Left colon (tissue), 2 donors: ENCODE measurements around the gene LIPM. TPM values are rescaled to one million over a fixed set of nuclear protein-coding genes. Genes with fewer than 3 reads are reported as not detected.

Experiments
- ATAC-seq: fragments of 200-7000 bp; cut with Tn5 transposase; one replicate; pipeline ENCODE4 v1.9.1; 2020; ENCODE audit warnings: mild to moderate bottlenecking, moderate library complexity
- DNase-seq, 2 donors: peaks; one replicate each; pipeline ENCODE4 v3.0.0-alpha.2; 2020
- intact Hi-C, 2 donors: fragments of 100-400 bp; cut with DNase I in 1 of 2; cut with micrococcal nuclease in 1 of 2; formaldehyde crosslinking; loops; one replicate each; pipeline versions ENCODE4 v1.11.2 to v1.14.0; 2022; cut with DNase I, micrococcal nuclease
- long read RNA-seq: library from polyadenylated mRNA; unstranded; transcript quantifications from one replicate; pipeline ENCODE4 v2.0.0, GENCODE V29; 2021
- total RNA-seq, 2 donors: library from RNA; stranded (reverse); fragmentation: NEBNext Ultra II Directional; extraction: Animal tissue kit (Norgen Biotek cat#: 25700); gene quantifications; one replicate each; pipeline ENCODE4 v1.2.1, GENCODE V29; 2021
- donor health status: DM: no; HTN: no; CAD: no.
- donor health status: DM: yes; HTN: yes; CAD: no.

LIPM gene
- not detected for total RNA-seq
- long read RNA-seq: 0 reads

- ATAC-seq (no peak), DNase-seq (no peak)
- intact Hi-C loops: no loop called here
Measured at GRCh38 chr10:88802523-88803285, at the start of gene LIPM. Gene LIPM, plus strand, starts transcription at chr10:88802730. Its CDS starts 167 bp downstream, at chr10:88802897.

DNA sequence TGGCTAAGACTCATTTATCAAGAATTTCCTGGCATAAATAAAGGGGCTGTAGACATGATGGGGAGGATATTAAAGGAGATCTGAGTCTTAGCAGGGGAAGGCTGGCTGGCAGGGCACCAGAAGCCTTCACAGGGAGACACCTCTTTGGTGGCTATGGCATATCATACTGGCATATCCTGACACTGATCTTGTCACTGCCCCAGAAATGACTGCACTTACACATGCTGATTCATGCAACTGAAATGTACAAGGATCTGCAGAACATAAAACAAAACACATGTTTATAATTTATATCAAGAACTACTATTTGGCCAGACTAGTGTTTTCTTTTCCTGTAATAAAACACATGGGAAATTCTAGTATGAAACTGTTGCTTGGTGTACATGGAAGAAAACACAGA is 48.2 kb upstream of the LIPM start:
- DNase-seq (no peak), ATAC-seq (no peak)
- intact Hi-C loops: no loop called here

- intact Hi-C loops: no loop called here
- ATAC-seq (no peak), DNase-seq (no peak)
Measured at GRCh38 chr10:88755753-88756152, 46.8 kb upstream of the LIPM start.

GRCh38 chr10:88756660-88757059 is 45.9 kb upstream of the LIPM start:
- ATAC-seq: no peak
- intact Hi-C loops: no loop called here
- DNase-seq: no peak

GRCh38 chr10:88759366-88760101 is 43.0 kb upstream of the LIPM start, which contains the start of gene LIPN:
Gene LIPN, plus strand, starts transcription at chr10:88760020. Its CDS starts 1,386 bp downstream, at chr10:88761406.
- no peak for DNase-seq
- peak; percentile 52 for ATAC-seq
- intact Hi-C loops: no loop called here

DNA sequence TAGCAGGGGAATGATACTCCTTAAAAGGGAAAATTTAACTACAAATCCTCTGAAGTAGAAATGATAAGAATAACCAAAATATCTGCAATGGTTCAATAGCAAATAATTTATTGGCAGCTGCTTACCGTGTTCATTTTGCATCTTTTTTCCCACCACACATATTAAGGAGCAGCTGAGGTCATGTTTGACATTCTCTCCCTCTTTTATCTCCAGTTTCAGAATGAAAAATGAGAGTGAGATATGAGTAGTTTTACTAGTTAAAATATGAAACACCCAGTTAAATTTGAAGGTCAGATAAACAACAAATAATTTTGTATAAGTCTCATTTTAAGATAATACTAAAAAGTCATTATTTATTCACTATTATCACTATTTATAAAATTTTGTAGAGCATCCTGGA is 39.6 kb upstream of the LIPM start:
- ATAC-seq: no peak
- DNase-seq: no peak
- intact Hi-C loops: no loop called here

DNA sequence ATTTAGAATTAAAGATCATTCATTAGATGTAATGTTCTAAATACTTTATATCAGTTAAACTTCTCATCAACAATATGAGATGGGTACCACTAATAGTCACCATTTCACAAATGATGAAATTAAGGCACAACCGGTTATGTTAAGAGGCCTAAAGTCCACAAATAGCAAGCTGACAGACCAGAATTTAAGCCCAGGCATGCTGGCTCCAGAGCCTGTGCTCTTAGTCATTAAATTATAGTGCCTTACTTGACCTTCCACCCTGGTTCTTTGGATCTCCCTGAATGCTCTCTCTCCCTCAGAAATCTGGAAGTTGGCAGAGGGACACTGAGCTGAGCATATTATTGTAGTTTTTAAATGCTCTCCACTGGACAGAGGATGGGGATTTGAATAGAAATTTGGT is 39.1 kb upstream of the LIPM start:
- intact Hi-C loops: no loop called here
- no peak for ATAC-seq
- DNase-seq: no peak

DNA sequence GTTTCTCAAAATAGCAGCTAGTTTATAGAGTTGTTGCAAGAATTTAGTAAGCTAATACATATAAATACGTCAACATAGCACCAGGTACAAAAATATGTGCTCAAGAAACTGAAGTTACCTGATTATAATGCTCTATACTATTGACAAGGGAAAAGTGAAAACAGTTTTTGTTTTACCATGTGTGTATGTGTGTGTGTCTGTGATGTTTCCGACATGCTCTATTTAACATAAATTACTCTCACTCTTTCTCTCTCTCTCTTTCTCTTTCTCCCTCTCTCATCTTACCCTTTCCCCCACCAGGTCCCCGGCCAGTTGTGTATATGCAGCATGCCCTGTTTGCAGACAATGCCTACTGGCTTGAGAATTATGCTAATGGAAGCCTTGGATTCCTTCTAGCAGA is 38.4 kb upstream of the LIPM start:
- intact Hi-C loops: no loop called here
- DNase-seq (no peak), ATAC-seq (no peak)

DNA sequence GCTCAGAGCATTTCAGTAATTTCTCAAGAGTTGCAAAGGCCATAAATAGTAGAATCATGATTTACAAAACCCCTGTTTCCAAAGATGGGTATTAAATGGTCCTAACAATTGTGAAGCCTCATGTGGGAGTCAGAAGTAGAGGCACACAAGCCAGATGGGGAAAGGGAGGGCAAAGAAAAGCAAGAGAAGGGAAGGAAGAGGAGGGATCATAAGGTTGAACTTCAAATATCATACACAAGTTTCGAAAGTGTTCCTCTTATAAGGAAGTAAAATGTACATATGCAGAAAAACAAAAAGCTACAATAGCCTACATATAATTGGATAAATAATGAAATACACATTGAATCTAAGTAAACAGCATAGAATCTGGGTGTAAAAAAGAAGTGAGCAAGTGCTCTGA is 36.7 kb upstream of the LIPM start:
- ATAC-seq (no peak), DNase-seq (no peak)
- intact Hi-C loops: no loop called here

GRCh38 chr10:88769384-88769783 is 33.1 kb upstream of the LIPM start:
- ATAC-seq: no peak
- no peak for DNase-seq
- intact Hi-C loops: no loop called here

DNA sequence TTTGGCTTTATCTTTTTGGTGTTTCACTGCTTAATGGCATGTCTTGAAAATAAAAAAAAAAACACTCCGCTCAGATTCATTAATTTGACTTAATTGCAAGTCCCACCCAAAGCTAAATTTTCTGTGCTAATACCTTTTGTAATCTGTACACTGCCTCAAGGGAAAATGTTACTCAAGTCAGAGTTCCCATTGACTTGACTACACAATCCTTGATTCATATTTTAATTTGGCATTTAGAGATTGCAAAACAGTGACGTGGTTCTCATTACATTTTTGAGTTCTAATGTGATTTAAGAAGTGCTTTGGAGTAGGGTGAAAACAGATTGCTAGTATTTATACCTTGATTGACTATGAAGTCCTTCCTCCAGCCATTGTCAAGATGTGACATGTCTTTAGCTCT is 21.3 kb upstream of the LIPM start:
- ATAC-seq: no peak
- intact Hi-C loops: no loop called here

GRCh38 chr10:88782222-88782621 is 20.3 kb upstream of the LIPM start:
- no peak for DNase-seq
- ATAC-seq: no peak
- intact Hi-C loops: no loop called here

More for the DNA sequence above, 21.3 kb upstream of the LIPM start:
- no peak for DNase-seq

DNA sequence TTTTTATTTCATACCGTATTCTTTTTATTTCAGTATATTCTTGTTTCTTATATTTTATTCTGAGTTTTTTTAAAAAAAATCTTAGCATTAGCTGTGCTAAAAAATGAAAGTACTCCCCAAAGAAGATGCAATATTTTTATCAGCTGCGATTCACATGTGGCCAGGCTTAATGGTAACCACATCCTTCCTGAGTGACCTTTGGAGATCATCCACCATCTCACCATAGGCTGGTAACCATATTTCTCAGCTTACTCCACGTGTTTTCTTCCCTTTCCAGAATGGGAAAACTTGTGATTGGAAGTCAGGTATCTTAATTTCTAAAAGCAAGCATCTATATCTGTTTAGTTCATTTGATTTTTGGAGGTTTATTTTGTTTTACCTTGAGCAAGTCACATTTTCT is 18.8 kb upstream of the LIPM start:
- DNase-seq (no peak), ATAC-seq (no peak)
- intact Hi-C loops: no loop called here

DNA sequence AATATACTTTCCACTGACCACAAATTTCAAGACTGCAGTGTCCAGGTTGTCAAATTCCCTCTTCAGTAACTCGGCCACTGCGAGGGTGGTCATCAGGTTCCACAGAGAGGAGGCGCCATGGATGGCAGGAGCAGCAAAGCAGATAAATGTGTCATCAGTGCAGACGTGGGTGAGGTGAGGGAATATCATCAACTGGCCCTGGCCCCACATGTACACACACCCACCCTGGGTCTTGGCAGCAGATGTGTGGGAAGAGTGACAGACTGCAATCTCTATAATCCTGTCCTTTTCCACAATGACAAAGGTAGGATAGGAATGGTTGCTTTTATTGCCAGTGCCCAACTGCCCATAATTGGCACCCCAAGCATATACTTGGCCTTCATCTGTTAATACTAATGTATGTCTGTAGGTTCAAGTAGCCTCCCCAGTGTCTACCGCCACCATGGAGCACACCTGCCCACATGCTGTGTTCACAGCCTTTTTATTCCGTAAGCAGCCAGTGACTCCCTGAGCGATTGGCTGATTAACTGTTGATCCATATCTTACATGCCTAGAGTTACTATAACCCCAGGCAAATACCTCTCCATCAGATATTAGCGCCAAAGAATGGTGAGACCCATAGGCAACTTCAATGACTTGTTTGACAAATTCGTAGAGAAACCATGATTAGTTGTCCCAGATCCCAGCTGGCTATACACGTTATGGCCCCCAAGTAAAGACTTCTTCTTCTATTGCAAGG is 16.3 kb upstream of the LIPM start:
- no peak for DNase-seq
- intact Hi-C loops: no loop called here
- ATAC-seq: no peak

- intact Hi-C loops: no loop called here
- no peak for ATAC-seq
- no peak for DNase-seq
Measured at GRCh38 chr10:88787463-88787862, 15.1 kb upstream of the LIPM start.

DNA sequence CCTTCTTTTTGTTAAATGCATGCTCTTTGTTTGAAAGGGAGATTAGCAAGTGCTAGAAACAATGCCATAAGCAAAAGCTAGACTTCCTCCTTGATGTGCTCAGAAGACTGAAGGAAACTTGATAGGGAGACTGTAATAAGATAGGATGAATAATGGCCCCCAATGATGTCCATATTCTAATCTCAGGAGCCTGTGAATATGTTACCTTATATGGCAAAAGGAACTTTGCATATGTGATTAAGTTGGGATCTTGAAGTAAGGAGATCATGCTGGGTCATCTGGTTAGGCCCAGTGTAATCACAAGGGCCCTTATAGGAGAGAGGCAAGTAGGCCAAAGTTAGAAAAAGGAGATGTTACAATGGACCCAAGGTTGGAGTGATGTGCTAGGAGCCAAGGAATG is 13.6 kb upstream of the LIPM start:
- intact Hi-C loops: no loop called here
- DNase-seq: no peak
- no peak for ATAC-seq

GRCh38 chr10:88791924-88792323 is 10.6 kb upstream of the LIPM start:
- ATAC-seq: peak; percentile 62
- DNase-seq: peak in 1 of 2 donors; percentile 5
- intact Hi-C loops: no loop called here

GRCh38 chr10:88792661-88793060 is 9.9 kb upstream of the LIPM start:
- ATAC-seq (no peak), DNase-seq (peak; percentile 4 to 23)
- intact Hi-C loops: no loop called here

DNA sequence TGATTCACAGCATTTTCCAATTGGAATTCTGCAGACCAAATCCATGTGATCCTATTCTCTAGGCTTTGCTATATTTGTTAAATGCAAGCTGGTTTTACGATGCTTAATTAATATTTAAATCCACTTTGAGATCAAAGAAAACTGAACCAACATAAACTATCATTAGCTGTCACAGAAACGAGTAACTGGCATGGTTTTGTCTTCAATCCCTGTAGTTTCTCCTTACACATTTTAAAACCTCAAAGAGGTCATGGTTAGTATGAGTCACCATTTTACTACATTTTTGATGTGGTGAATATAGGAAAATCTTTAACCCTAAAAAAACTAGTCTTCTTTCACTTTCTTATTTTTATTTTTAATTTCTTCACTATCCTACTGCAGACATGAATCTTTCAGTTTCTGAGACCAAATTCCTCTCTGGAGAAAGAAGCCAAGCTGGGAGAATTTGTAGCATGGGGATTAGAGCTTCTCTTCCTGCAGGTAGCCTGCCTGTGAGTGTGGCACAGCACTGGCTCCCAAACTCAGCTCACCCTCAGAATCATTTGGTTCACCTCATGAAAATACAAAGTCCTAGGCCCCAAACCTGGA is 8.7 kb upstream of the LIPM start:
- DNase-seq: no peak
- intact Hi-C loops: no loop called here
- no peak for ATAC-seq
